NT2/D1 (cell line): ENCODE data around the gene NAXD.

Experiments
- SUZ12 ChIP-seq: IDR thresholded peaks from 2 replicates; pipeline ENCODE4 v1.6.1; 2011; ENCODE audit not compliant: insufficient read length, insufficient read depth; ENCODE audit errors: extremely low read depth
- YY1 ChIP-seq: IDR thresholded peaks from 2 replicates; pipeline ENCODE4 v1.6.1; 2011; ENCODE audit not compliant: insufficient read length, insufficient read depth
- ZNF274 ChIP-seq: IDR thresholded peaks from 2 replicates; pipeline ENCODE4 v1.6.1; 2011; ENCODE audit warnings: mild to moderate bottlenecking, low read depth, low read length

- TF ChIP-seq YY1 (no peak), SUZ12 (no peak), ZNF274 (no peak)
Measured at GRCh38 chr13:110648848-110649421, 33.6 kb downstream of the NAXD start.
